H9 (cell line): ENCODE data around the gene INPP5A. TPM values are rescaled to one million over a fixed set of nuclear protein-coding genes. Genes with fewer than 3 reads are reported as not detected.

Source experiments
- DNase-seq: peaks from one replicate; pipeline ENCODE4 v3.0.0-alpha.2; 2017
- H2AFZ ChIP-seq: one replicate; pipeline ENCODE4 v1.6.1; 2013; ENCODE audit warnings: mild to moderate bottlenecking, low read length, control low read depth, moderate library complexity
- H2AK5ac ChIP-seq: 2 replicates; pipeline ENCODE4 v1.6.1; 2013; ENCODE audit warnings: low read length, control low read depth, mixed read lengths; ENCODE audit not compliant: insufficient read length
- H2BK120ac ChIP-seq: one replicate; pipeline ENCODE4 v1.6.1; 2013; ENCODE audit warnings: low read depth, mild to moderate bottlenecking, low read length, control low read depth, inconsistent platforms; ENCODE audit not compliant: poor library complexity, severe bottlenecking
- H2BK12ac ChIP-seq: 2 replicates; pipeline ENCODE4 v1.6.1; 2013; ENCODE audit warnings: low read length, control low read depth, mixed read lengths, low read depth; ENCODE audit not compliant: insufficient read length
- H2BK15ac ChIP-seq: 2 replicates; pipeline ENCODE4 v1.6.1; 2013; ENCODE audit warnings: low read depth, low read length, control low read depth
- H2BK20ac ChIP-seq: one replicate; pipeline ENCODE4 v1.6.1; 2013; ENCODE audit warnings: low read depth, mild to moderate bottlenecking, low read length, control low read depth, inconsistent platforms; ENCODE audit not compliant: poor library complexity, severe bottlenecking
- H2BK5ac ChIP-seq: 2 replicates; pipeline ENCODE4 v1.6.1; 2013; ENCODE audit warnings: low read length, control low read depth, mixed read lengths; ENCODE audit not compliant: insufficient read length
- H3K14ac ChIP-seq: 2 replicates; pipeline ENCODE4 v1.6.1; 2013; ENCODE audit warnings: low read length, control low read depth; ENCODE audit not compliant: insufficient read depth
- H3K18ac ChIP-seq: 2 replicates; pipeline ENCODE4 v1.6.1; 2013; ENCODE audit warnings: low read depth, mild to moderate bottlenecking, mixed read lengths, low read length, control low read depth; ENCODE audit not compliant: insufficient read length
- H3K23ac ChIP-seq: 2 replicates; pipeline ENCODE4 v1.6.1; 2013; ENCODE audit warnings: low read length, control low read depth, mixed read lengths, low read depth; ENCODE audit not compliant: insufficient read length
- H3K23me2 ChIP-seq: 2 replicates; pipeline ENCODE4 v1.6.1; 2013; ENCODE audit warnings: low read depth, mild to moderate bottlenecking, mixed read lengths, low read length, control low read depth; ENCODE audit not compliant: insufficient read length, poor library complexity, severe bottlenecking
- H3K27ac ChIP-seq: 2 replicates; pipeline ENCODE4 v1.5.1; 2013; ENCODE audit warnings: low read length, control low read depth, mixed read lengths, low read depth; ENCODE audit not compliant: insufficient read length
- H3K27me3 ChIP-seq: 2 replicates; pipeline ENCODE4 v1.6.1; 2013; ENCODE audit warnings: low read length, control low read depth, inconsistent platforms; ENCODE audit not compliant: insufficient read depth
- H3K4ac ChIP-seq: 2 replicates; pipeline ENCODE4 v1.6.1; 2013; ENCODE audit warnings: low read depth, mild to moderate bottlenecking, control low read depth, inconsistent platforms, low read length, moderate library complexity
- H3K4me1 ChIP-seq: 2 replicates; pipeline ENCODE4 v1.6.1; 2013; ENCODE audit warnings: low read length, control low read depth, inconsistent platforms; ENCODE audit not compliant: insufficient read depth
- H3K4me2 ChIP-seq: 2 replicates; pipeline ENCODE4 v1.6.1; 2013; ENCODE audit warnings: low read length, control low read depth, mixed read lengths; ENCODE audit not compliant: insufficient read length, insufficient read depth
- H3K56ac ChIP-seq: 2 replicates; pipeline ENCODE4 v1.6.1; 2013; ENCODE audit warnings: low read depth, mild to moderate bottlenecking, mixed read lengths, low read length, control low read depth; ENCODE audit not compliant: insufficient read length
- H3K79me1 ChIP-seq: 2 replicates; pipeline ENCODE4 v1.6.1; 2013; ENCODE audit warnings: low read depth, mild to moderate bottlenecking, moderate library complexity, low read length, control low read depth, inconsistent platforms; ENCODE audit not compliant: insufficient read depth, poor library complexity, severe bottlenecking
- H3K79me2 ChIP-seq: 2 replicates; pipeline ENCODE4 v1.6.1; 2013; ENCODE audit warnings: low read length, control low read depth, inconsistent platforms; ENCODE audit not compliant: insufficient read depth
- H3K9ac ChIP-seq: 2 replicates; pipeline ENCODE4 v1.6.1; 2013; ENCODE audit warnings: low read length, control low read depth, mixed read lengths; ENCODE audit not compliant: insufficient read length; ENCODE audit errors: extremely low read depth
- H3K9me3 ChIP-seq: one replicate; pipeline ENCODE4 v1.6.1; 2013; ENCODE audit warnings: low read depth, low read length, inconsistent platforms; ENCODE audit not compliant: control insufficient read depth
- H3T11ph ChIP-seq: one replicate; pipeline ENCODE4 v1.6.1; 2013; ENCODE audit warnings: mild to moderate bottlenecking, low read length, control low read depth, inconsistent platforms
- H4K20me1 ChIP-seq: one replicate; pipeline ENCODE4 v1.6.1; 2013; ENCODE audit not compliant: control insufficient read depth, insufficient read length, insufficient read depth
- H4K5ac ChIP-seq: 2 replicates; pipeline ENCODE4 v1.6.1; 2013; ENCODE audit warnings: low read depth, mild to moderate bottlenecking, mixed read lengths, low read length, control low read depth; ENCODE audit not compliant: insufficient read length
- H4K8ac ChIP-seq: replicated peaks from 2 replicates; pipeline ENCODE4 v1.6.1; 2013; ENCODE audit warnings: low read length, control low read depth, mixed read lengths, low read depth; ENCODE audit not compliant: insufficient read length
- H4K91ac ChIP-seq: 2 replicates; pipeline ENCODE4 v1.6.1; 2013; ENCODE audit warnings: low read depth, mild to moderate bottlenecking, moderate library complexity, mixed read lengths, low read length, control low read depth; ENCODE audit not compliant: insufficient read length
- H3K27ac Mint-ChIP-seq, 3 experiments: 2 replicates in 2 of 3; 3 replicates in 1 of 3; pipeline ENCODE4 v1.8.0; 2020 to 2021; ENCODE audit warnings: mixed read lengths in 3 of 3, mild to moderate bottlenecking in 1 of 3, moderate library complexity in 1 of 3
- H3K27me3 Mint-ChIP-seq: 2 replicates; pipeline ENCODE4 v1.8.0; 2021; ENCODE audit warnings: low read depth, mild to moderate bottlenecking, moderate library complexity, mixed read lengths
- H3K36me3 Mint-ChIP-seq, 3 experiments: 2 replicates in 2 of 3; 3 replicates in 1 of 3; pipeline ENCODE4 v1.8.0; 2020 to 2021; ENCODE audit warnings: low read depth in 3 of 3, mixed read lengths in 3 of 3; ENCODE audit not compliant: insufficient read depth in 1 of 3
- H3K4me1 Mint-ChIP-seq, 2 experiments: 2 replicates each; pipeline ENCODE4 v1.8.0; 2020; ENCODE audit warnings: mixed read lengths in 2 of 2
- H3K4me3 Mint-ChIP-seq, 2 experiments: 2 replicates in 1 of 2; 3 replicates in 1 of 2; pipeline ENCODE4 v1.8.0; 2020 to 2021; ENCODE audit warnings: mild to moderate bottlenecking in 2 of 2, mixed read lengths in 2 of 2, moderate library complexity in 1 of 2
- H3K9me3 Mint-ChIP-seq, 2 experiments: 2 replicates in 1 of 2; 3 replicates in 1 of 2; pipeline ENCODE4 v1.8.0; 2020; ENCODE audit warnings: mild to moderate bottlenecking in 2 of 2, mixed read lengths in 2 of 2, moderate library complexity in 1 of 2
- CTCF ChIP-seq: fragments of 200-600 bp; sonication (generic); conservative IDR thresholded peaks from 3 replicates; pipeline ENCODE4 v1.8.0; 2021; ENCODE audit warnings: antibody characterized with exemption, mild to moderate bottlenecking
- WGBS: extraction: QIAGEN DNeasy Blood & Tissue Kit; methylation state at CpG from one replicate; pipeline ENCODE4 v1.1.7; 2013; ENCODE audit warnings: missing lambda C conversion rate, low lambda C conversion rate, mixed read lengths; ENCODE audit not compliant: insufficient read length; ENCODE audit errors: extremely low coverage; 5-methylcytosine and 5-hydroxymethylcytosine counted together
- total RNA-seq: library from RNA; stranded (reverse); gene quantifications from 2 replicates; pipeline ENCODE4 v1.2.1, GENCODE V29; 2021

Gene INPP5A
- total RNA-seq, 1 experiment from 2014 or later, result 17.7 TPM

- Histone ChIP-seq H3K79me1 (no peaks in the 10 kb centered on the region), H4K91ac (no peak overlapping the region), H2BK12ac (no peak overlapping the region), H2BK15ac (no peak overlapping the region), H2AK5ac (no peak overlapping the region), H4K8ac (no peak overlapping the region), H3T11ph (no peak overlapping the region), H3K9me3 (no peaks in the 10 kb centered on the region), H2BK5ac (no peak overlapping the region), H3K23me2 (no peaks in the 10 kb centered on the region), H3K56ac (no peak overlapping the region), H3K18ac (no peak overlapping the region), H3K23ac (no peak overlapping the region), H2AFZ (no peak overlapping the region), H3K4me1 (no peaks in the 10 kb centered on the region), H2BK120ac (no peak overlapping the region), H3K4ac (no peak overlapping the region), H3K79me2 (peaks cover 4% of the 10 kb centered on the region; the same call in 1 of the 2 replicates), H3K14ac (no peak overlapping the region), H2BK20ac (no peak overlapping the region), H4K5ac (no peak overlapping the region), H3K9ac (no peak overlapping the region), H3K27ac (no peak overlapping the region), H3K27me3 (no peaks in the 10 kb centered on the region), H3K4me2 (no peak overlapping the region), H4K20me1 (peaks cover 4% of the 10 kb centered on the region)
- no peaks in the 10 kb centered on the region; a peak in 1 of 7 replicates for H3K36me3 Mint-ChIP-seq
- H3K27ac Mint-ChIP-seq, result no peak overlapping the region
- DNase-seq, result no peak
- H3K4me3 Mint-ChIP-seq, result no peak overlapping the region
- H3K9me3 Mint-ChIP-seq, result peaks cover 8 to 14% of the 10 kb centered on the region in 2 experiments; a peak in 4 of 5 replicates
- WGBS, result no CpG with 5 or more reads among the region's 25 CpGs
- H3K4me1 Mint-ChIP-seq, result peaks cover 13 to 14% of the 10 kb centered on the region in 2 experiments
- peaks cover 15% of the 10 kb centered on the region for H3K27me3 Mint-ChIP-seq
- TF ChIP-seq CTCF, result no peak
Observed at GRCh38 chr10:132593900-132594876, 56.6 kb downstream of the INPP5A start.
